ENCODE measurements around the gene IL22. TPM values are rescaled to one million over a fixed set of nuclear protein-coding genes. Genes with fewer than 3 reads are reported as not detected.

The IL22 gene
- total RNA-seq, 1 donor from 2014 or later, result not detected

GRCh38 chr12:68229956-68230355 lies 23.4 kb downstream of the IL22 start:
- no peaks in the 10 kb centered on the region for H4K20me1 ChIP-seq (ENCODE audit: low read depth)
- H3K27me3 ChIP-seq, result no peaks in the 10 kb centered on the region
- Mint-ChIP-seq H3K27me3 (ENCODE audit: insufficient read depth, low read depth) (peaks cover 9% of the 10 kb centered on the region), H3K4me3 (no peak overlapping the region), H3K4me1 (peaks cover 12% of the 10 kb centered on the region), H3K27ac (no peak overlapping the region), H3K9me3 (no peaks in the 10 kb centered on the region), H3K36me3 (no peaks in the 10 kb centered on the region)
- H2AFZ ChIP-seq (replicated peaks), result no peak overlapping the region
- H3F3A ChIP-seq (ENCODE audit: low read depth), result no peaks in the 10 kb centered on the region
- peaks cover 5% of the 10 kb centered on the region for H3K4me1 ChIP-seq
- no peaks in the 10 kb centered on the region for H3K36me3 ChIP-seq
- H3K4me2 ChIP-seq, result no peak overlapping the region
- no peak overlapping the region for H3K4me3 ChIP-seq
- no peaks in the 10 kb centered on the region for H3K79me2 ChIP-seq (ENCODE audit: low read depth)
- TF ChIP-seq EZH2 (IDR thresholded peaks at IDR 0.05), result no peak
- TF ChIP-seq EZH2phosphoT487 (IDR thresholded peaks at IDR 0.05), result no peak
- no peak for TF ChIP-seq CTCF (IDR thresholded peaks at IDR 0.05)
- DNase-seq (ENCODE audit: low spot score), result no peak
- no peaks in the 10 kb centered on the region for H3K9me3 ChIP-seq (ENCODE audit: low read depth)
- no peak overlapping the region for H3K27ac ChIP-seq
- no peak overlapping the region for H3K9ac ChIP-seq

GRCh38 chr12:68227356-68227755 lies 26.0 kb downstream of the IL22 start:
- Mint-ChIP-seq H3K4me1 (peaks cover 19% of the 10 kb centered on the region), H3K4me3 (no peak overlapping the region), H3K27me3 (ENCODE audit: insufficient read depth, low read depth) (peaks cover 5% of the 10 kb centered on the region), H3K27ac (no peak overlapping the region), H3K36me3 (no peaks in the 10 kb centered on the region), H3K9me3 (no peaks in the 10 kb centered on the region)
- Histone ChIP-seq H3K36me3 (no peaks in the 10 kb centered on the region), H3K9me3 (ENCODE audit: low read depth) (no peaks in the 10 kb centered on the region), H3F3A (ENCODE audit: low read depth) (no peaks in the 10 kb centered on the region), H3K4me3 (no peak overlapping the region), H4K20me1 (ENCODE audit: low read depth) (no peaks in the 10 kb centered on the region), H3K4me2 (no peak overlapping the region), H3K79me2 (ENCODE audit: low read depth) (no peaks in the 10 kb centered on the region), H3K27me3 (no peaks in the 10 kb centered on the region), H3K9ac (no peak overlapping the region), H3K4me1 (peaks cover 4% of the 10 kb centered on the region), H2AFZ (replicated peaks) (no peak overlapping the region), H3K27ac (no peak overlapping the region)
- DNase-seq (ENCODE audit: low spot score), result no peak
- no peak for TF ChIP-seq EZH2phosphoT487 (IDR thresholded peaks at IDR 0.05)
- TF ChIP-seq EZH2 (IDR thresholded peaks at IDR 0.05), result no peak
- no peak for TF ChIP-seq CTCF (IDR thresholded peaks at IDR 0.05)

GRCh38 chr12:68225576-68226476 lies 27.6 kb downstream of the IL22 start, which contains the start of gene IL26:
Gene IL26 (minus strand): TSS chr12:68225810. CDS start chr12:68225756, 54 bp downstream.
- Mint-ChIP-seq H3K9me3 (no peaks in the 10 kb centered on the region), H3K27ac (no peak within 1 kb of the TSS), H3K27me3 (ENCODE audit: insufficient read depth, low read depth) (peaks cover 5% of the 10 kb centered on the region), H3K4me3 (no peak within 1 kb of the TSS), H3K4me1 (peaks cover 19% of the 10 kb centered on the region), H3K36me3 (no peaks in the 10 kb centered on the region)
- Histone ChIP-seq H3K9ac (no peak within 1 kb of the TSS), H3K27ac (no peak within 1 kb of the TSS), H2AFZ (replicated peaks) (no peak within 1 kb of the TSS), H3K27me3 (no peaks in the 10 kb centered on the region), H4K20me1 (ENCODE audit: low read depth) (no peaks in the 10 kb centered on the region), H3K4me3 (no peak within 1 kb of the TSS), H3F3A (ENCODE audit: low read depth) (no peaks in the 10 kb centered on the region), H3K9me3 (ENCODE audit: low read depth) (no peaks in the 10 kb centered on the region), H3K79me2 (ENCODE audit: low read depth) (no peaks in the 10 kb centered on the region), H3K4me2 (no peak within 1 kb of the TSS), H3K4me1 (peaks cover 4% of the 10 kb centered on the region), H3K36me3 (no peaks in the 10 kb centered on the region)
- no peak for TF ChIP-seq CTCF (IDR thresholded peaks at IDR 0.05)
- no peak for TF ChIP-seq EZH2phosphoT487 (IDR thresholded peaks at IDR 0.05)
- no peak for DNase-seq (ENCODE audit: low spot score)

All from neural progenitor cell (in vitro differentiated cells).